Globus pallidus (tissue), 1 donor: ENCODE data around the gene CHD6.
A peak's percentile ranks its signal among the peaks of the same experiment; 100 is the strongest.

Source experiments
- DNase-seq: peaks from one replicate; pipeline ENCODE4 v3.0.0-alpha.2; 2015; ENCODE audit warnings: low spot score

CHD6 gene

GRCh38 chr20:41424546-41424945, 193.6 kb downstream of the CHD6 start:
- no peak for DNase-seq

GRCh38 chr20:41424011-41424410, 194.2 kb downstream of the CHD6 start:
- no peak for DNase-seq

GRCh38 chr20:41422953-41423352, 195.2 kb downstream of the CHD6 start:
- no peak for DNase-seq

- DNase-seq: no peak
Measured at GRCh38 chr20:41418739-41419293, 199.4 kb downstream of the CHD6 start.

GRCh38 chr20:41418031-41418430, 200.1 kb downstream of the CHD6 start:
- DNase-seq: no peak

- no peak for DNase-seq
Measured at GRCh38 chr20:41415191-41415590, 203.0 kb downstream of the CHD6 start.

- DNase-seq: no peak
Measured at GRCh38 chr20:41413169-41413568, 205.0 kb downstream of the CHD6 start.

- DNase-seq: no peak
Measured at GRCh38 chr20:41412324-41413120, 205.7 kb downstream of the CHD6 start.

- no peak for DNase-seq
Measured at GRCh38 chr20:41411391-41411847, 206.8 kb downstream of the CHD6 start.

GRCh38 chr20:41408986-41409385, 209.2 kb downstream of the CHD6 start:
- DNase-seq: peak; percentile 31

GRCh38 chr20:41408156-41408794, 209.9 kb downstream of the CHD6 start:
- DNase-seq: no peak

- DNase-seq: no peak
Measured at GRCh38 chr20:41407607-41408006, 210.6 kb downstream of the CHD6 start.

GRCh38 chr20:41406896-41407444, 211.2 kb downstream of the CHD6 start:
- no peak for DNase-seq

GRCh38 chr20:41406353-41406752, 211.8 kb downstream of the CHD6 start:
- DNase-seq: no peak

GRCh38 chr20:41405436-41405835, 212.7 kb downstream of the CHD6 start:
- DNase-seq: no peak

- no peak for DNase-seq
Measured at GRCh38 chr20:41403604-41404003, 214.6 kb downstream of the CHD6 start.

GRCh38 chr20:41398408-41398807, 219.8 kb downstream of the CHD6 start:
- DNase-seq: no peak

- no peak for DNase-seq
Measured at GRCh38 chr20:41395667-41396664, 222.2 kb downstream of the CHD6 start.

GRCh38 chr20:41394931-41395666, 223.1 kb downstream of the CHD6 start:
- DNase-seq: no peak

- no peak for DNase-seq
Measured at GRCh38 chr20:41394081-41394480, 224.1 kb downstream of the CHD6 start.

- DNase-seq: no peak
Measured at GRCh38 chr20:41393705-41394066, 224.5 kb downstream of the CHD6 start.
